ENCODE data around the gene CALML4.

CALML4 gene

DNA sequence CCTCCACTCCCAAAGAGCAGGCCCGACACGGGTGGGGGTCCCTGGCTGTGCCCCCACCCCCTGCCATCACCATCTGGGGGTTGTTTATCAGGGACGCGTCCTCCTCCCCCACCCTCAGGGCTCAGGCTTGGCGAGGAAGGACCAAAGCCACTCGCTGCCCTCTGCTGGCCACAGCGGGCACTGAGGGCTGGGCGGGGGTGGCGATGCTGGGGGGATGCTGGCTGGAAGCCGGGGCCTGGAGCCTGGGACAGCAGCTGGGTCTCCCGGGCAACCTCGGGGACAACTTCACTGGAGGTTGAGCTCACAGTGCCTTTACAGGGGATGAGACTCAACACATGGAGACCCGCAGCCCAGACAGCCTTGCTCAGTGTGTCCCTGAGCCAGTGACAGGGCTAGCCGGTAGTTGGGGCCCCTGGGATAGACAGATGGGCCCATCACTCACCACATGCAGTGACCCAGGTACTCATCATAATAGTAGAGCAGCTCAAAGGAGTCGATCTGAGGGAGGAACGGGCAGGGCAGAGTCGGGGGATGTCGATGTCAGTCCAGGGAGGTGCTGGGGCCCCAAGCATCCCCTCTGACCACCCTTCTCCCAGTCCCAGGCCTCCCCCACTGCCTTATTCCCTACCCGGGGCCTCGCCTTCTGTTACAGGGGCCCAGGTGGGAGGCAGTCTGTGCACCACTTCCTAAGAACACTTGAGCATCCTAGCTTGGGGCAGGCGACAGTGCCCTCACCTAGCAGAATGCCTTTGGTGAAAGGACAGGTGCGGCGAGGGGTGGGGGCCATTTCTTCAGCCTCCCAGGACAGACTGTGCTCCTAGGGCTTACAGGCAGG, 5.9 kb upstream of the CALML4 start:
- H3K4ac ChIP-seq (ENCODE audit: low read depth, low read length): no peak overlapping the region
- H4K8ac ChIP-seq (ENCODE audit: low read depth, low read length): no peak overlapping the region
- H3K9ac ChIP-seq (ENCODE audit: low read length): no peak overlapping the region
- H3K27ac ChIP-seq (ENCODE audit: low read depth, low read length): no peak overlapping the region
- H3K36me3 ChIP-seq (ENCODE audit: control insufficient read depth, insufficient read depth, low read length): no peaks in the 10 kb centered on the region
- no peak overlapping the region for H2BK15ac ChIP-seq (replicated peaks; ENCODE audit: low read depth)
- H2AK5ac ChIP-seq (ENCODE audit: low read length): no peak overlapping the region
- no peak overlapping the region for H3K23ac ChIP-seq (ENCODE audit: low read length)
- H3K79me2 ChIP-seq (ENCODE audit: control insufficient read depth, insufficient read depth, low read length): no peaks in the 10 kb centered on the region
- H3K27me3 ChIP-seq (ENCODE audit: insufficient read depth, low read length, poor library complexity): no peaks in the 10 kb centered on the region
- peak; percentile 74 for DNase-seq
- H3K18ac ChIP-seq (ENCODE audit: low read length): no peak overlapping the region
- H3K79me1 ChIP-seq (ENCODE audit: low read length): peaks cover 17% of the 10 kb centered on the region
- no peak overlapping the region for H3K4me2 ChIP-seq (ENCODE audit: low read length)
- H4K5ac ChIP-seq (ENCODE audit: low read length): no peak overlapping the region
- H2BK120ac ChIP-seq (ENCODE audit: low read depth, low read length): no peak overlapping the region
- no peak overlapping the region for H2BK5ac ChIP-seq (ENCODE audit: low read length)
- H3K4me3 ChIP-seq (ENCODE audit: low read length): no peak overlapping the region
- H3K4me1 ChIP-seq (ENCODE audit: control insufficient read depth, low read depth, low read length): peaks cover 7% of the 10 kb centered on the region
- WGBS (ENCODE audit: extremely low coverage, insufficient coverage, low lambda C conversion rate): no CpG with 5 or more reads among the region's 23 CpGs
- H3K56ac ChIP-seq (ENCODE audit: low read length): no peak overlapping the region

DNA sequence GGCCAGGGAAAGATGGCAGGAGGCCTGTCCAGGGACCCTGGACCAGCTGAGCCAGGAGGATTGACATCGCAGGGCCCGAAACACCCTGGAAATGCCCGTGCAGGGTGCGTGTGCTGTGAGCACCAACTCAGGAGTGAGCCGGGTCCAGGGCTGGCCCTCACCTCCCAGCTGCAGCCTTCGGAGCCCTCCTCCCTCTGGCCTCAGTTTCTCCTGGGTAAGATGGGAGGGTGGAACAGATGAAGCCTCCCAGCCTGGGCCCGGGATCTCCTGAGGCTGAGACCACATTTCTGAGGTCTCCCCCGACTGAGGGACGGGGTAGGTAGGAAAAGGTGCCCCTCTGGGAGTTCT, 5.3 kb upstream of the CALML4 start:
- no peak overlapping the region for H3K4ac ChIP-seq (ENCODE audit: low read depth, low read length)
- H3K56ac ChIP-seq (ENCODE audit: low read length): no peak overlapping the region
- H2BK5ac ChIP-seq (ENCODE audit: low read length): no peak overlapping the region
- no peak overlapping the region for H4K5ac ChIP-seq (ENCODE audit: low read length)
- H3K4me3 ChIP-seq (ENCODE audit: low read length): no peak overlapping the region
- H4K8ac ChIP-seq (ENCODE audit: low read depth, low read length): no peak overlapping the region
- H3K4me2 ChIP-seq (ENCODE audit: low read length): no peak overlapping the region
- H3K18ac ChIP-seq (ENCODE audit: low read length): no peak overlapping the region
- peaks cover 16% of the 10 kb centered on the region for H3K79me1 ChIP-seq (ENCODE audit: low read length)
- no peaks in the 10 kb centered on the region for H3K79me2 ChIP-seq (ENCODE audit: control insufficient read depth, insufficient read depth, low read length)
- H3K36me3 ChIP-seq (ENCODE audit: control insufficient read depth, insufficient read depth, low read length): no peaks in the 10 kb centered on the region
- H3K23ac ChIP-seq (ENCODE audit: low read length): no peak overlapping the region
- H2AK5ac ChIP-seq (ENCODE audit: low read length): no peak overlapping the region
- no peak overlapping the region for H2BK120ac ChIP-seq (ENCODE audit: low read depth, low read length)
- H3K4me1 ChIP-seq (ENCODE audit: control insufficient read depth, low read depth, low read length): peaks cover 10% of the 10 kb centered on the region
- WGBS (ENCODE audit: extremely low coverage, insufficient coverage, low lambda C conversion rate): no CpG with 5 or more reads among the region's 9 CpGs
- no peak overlapping the region for H3K9ac ChIP-seq (ENCODE audit: low read length)
- no peak overlapping the region for H2BK15ac ChIP-seq (replicated peaks; ENCODE audit: low read depth)
- H3K27ac ChIP-seq (ENCODE audit: low read depth, low read length): no peak overlapping the region
- DNase-seq: no peak
- H3K27me3 ChIP-seq (ENCODE audit: insufficient read depth, low read length, poor library complexity): no peaks in the 10 kb centered on the region

DNA sequence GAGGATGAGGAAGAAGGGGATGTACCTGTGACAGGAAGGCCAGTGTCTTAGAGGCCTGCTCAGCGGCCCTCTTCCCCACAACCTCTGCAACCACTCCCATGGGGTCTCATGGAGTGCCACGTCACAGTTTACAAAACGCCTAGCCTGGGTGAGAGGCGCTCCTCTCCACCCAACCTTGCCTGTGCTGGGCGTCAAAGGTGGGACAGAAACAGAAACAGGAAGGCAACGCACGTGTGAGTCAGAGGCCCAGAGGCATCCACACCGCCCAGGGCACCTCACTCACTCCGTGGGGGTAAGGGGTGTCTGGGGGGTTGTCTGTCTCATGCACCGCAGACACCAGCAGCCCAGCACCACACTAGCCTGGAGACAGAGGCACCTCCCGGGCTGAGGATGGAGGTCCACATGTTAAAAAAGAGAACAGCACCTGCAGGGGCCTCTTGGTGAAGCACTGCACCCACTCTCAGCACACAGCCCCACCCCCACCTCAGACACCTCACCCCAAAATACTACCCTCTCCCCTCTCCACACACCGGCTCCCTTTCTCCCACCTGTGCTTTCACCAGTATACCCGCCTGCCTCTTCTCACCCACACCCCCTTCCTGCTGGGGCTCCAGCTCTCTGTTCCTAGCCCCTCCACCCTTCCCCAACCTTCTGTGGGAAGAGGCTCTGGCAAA, 4.7 kb upstream of the CALML4 start:
- Histone ChIP-seq H3K4me3 (ENCODE audit: low read length) (no peak overlapping the region), H3K27ac (ENCODE audit: low read depth, low read length) (no peak overlapping the region), H3K9ac (ENCODE audit: low read length) (no peak overlapping the region), H3K79me2 (ENCODE audit: control insufficient read depth, insufficient read depth, low read length) (no peaks in the 10 kb centered on the region), H2AK5ac (ENCODE audit: low read length) (no peak overlapping the region), H3K18ac (ENCODE audit: low read length) (no peak overlapping the region), H3K36me3 (ENCODE audit: control insufficient read depth, insufficient read depth, low read length) (no peaks in the 10 kb centered on the region), H3K4me2 (ENCODE audit: low read length) (no peak overlapping the region), H3K4ac (ENCODE audit: low read depth, low read length) (no peak overlapping the region), H2BK120ac (ENCODE audit: low read depth, low read length) (no peak overlapping the region), H2BK5ac (ENCODE audit: low read length) (no peak overlapping the region), H3K27me3 (ENCODE audit: insufficient read depth, low read length, poor library complexity) (no peaks in the 10 kb centered on the region), H4K5ac (ENCODE audit: low read length) (no peak overlapping the region), H3K23ac (ENCODE audit: low read length) (no peak overlapping the region), H4K8ac (ENCODE audit: low read depth, low read length) (no peak overlapping the region), H2BK15ac (replicated peaks; ENCODE audit: low read depth) (no peak overlapping the region), H3K56ac (ENCODE audit: low read length) (no peak overlapping the region), H3K4me1 (ENCODE audit: control insufficient read depth, low read depth, low read length) (peaks cover 12% of the 10 kb centered on the region), H3K79me1 (ENCODE audit: low read length) (peaks cover 14% of the 10 kb centered on the region)
- no peak for DNase-seq
- no CpG with 5 or more reads among the region's 13 CpGs for WGBS (ENCODE audit: extremely low coverage, insufficient coverage, low lambda C conversion rate)

DNA sequence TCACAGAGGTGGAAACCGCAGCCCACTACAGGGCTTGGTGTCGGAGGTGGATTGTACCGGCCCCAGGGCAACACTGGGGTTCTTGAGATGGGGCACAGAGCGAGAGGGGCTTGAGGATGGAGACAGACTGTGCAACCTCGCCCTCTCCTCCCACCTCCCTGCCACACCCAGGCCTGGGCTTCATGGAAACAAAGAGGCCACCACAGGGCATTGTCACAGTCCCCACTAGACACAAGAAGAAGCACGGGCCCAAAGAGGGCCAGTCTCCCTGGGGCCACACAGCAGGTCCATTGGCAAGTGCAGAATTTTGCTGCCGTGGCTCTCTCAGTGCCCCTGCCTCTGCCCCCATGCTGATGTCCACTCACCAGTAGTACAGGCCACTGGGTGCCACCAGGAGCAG, 4.1 kb upstream of the CALML4 start:
- Histone ChIP-seq H2BK120ac (ENCODE audit: low read depth, low read length) (no peak overlapping the region), H3K4me2 (ENCODE audit: low read length) (no peak overlapping the region), H4K8ac (ENCODE audit: low read depth, low read length) (no peak overlapping the region), H2BK15ac (replicated peaks; ENCODE audit: low read depth) (no peak overlapping the region), H3K79me1 (ENCODE audit: low read length) (peaks cover 14% of the 10 kb centered on the region), H3K18ac (ENCODE audit: low read length) (no peak overlapping the region), H3K56ac (ENCODE audit: low read length) (no peak overlapping the region), H4K5ac (ENCODE audit: low read length) (no peak overlapping the region), H3K27me3 (ENCODE audit: insufficient read depth, low read length, poor library complexity) (no peaks in the 10 kb centered on the region), H3K79me2 (ENCODE audit: control insufficient read depth, insufficient read depth, low read length) (no peaks in the 10 kb centered on the region), H2AK5ac (ENCODE audit: low read length) (no peak overlapping the region), H2BK5ac (ENCODE audit: low read length) (no peak overlapping the region), H3K23ac (ENCODE audit: low read length) (no peak overlapping the region), H3K36me3 (ENCODE audit: control insufficient read depth, insufficient read depth, low read length) (no peaks in the 10 kb centered on the region), H3K4me1 (ENCODE audit: control insufficient read depth, low read depth, low read length) (peaks cover 12% of the 10 kb centered on the region), H3K9ac (ENCODE audit: low read length) (no peak overlapping the region), H3K27ac (ENCODE audit: low read depth, low read length) (no peak overlapping the region), H3K4me3 (ENCODE audit: low read length) (no peak overlapping the region), H3K4ac (ENCODE audit: low read depth, low read length) (no peak overlapping the region)
- WGBS (ENCODE audit: extremely low coverage, insufficient coverage, low lambda C conversion rate): no CpG with 5 or more reads among the region's 7 CpGs
- DNase-seq: no peak

DNA sequence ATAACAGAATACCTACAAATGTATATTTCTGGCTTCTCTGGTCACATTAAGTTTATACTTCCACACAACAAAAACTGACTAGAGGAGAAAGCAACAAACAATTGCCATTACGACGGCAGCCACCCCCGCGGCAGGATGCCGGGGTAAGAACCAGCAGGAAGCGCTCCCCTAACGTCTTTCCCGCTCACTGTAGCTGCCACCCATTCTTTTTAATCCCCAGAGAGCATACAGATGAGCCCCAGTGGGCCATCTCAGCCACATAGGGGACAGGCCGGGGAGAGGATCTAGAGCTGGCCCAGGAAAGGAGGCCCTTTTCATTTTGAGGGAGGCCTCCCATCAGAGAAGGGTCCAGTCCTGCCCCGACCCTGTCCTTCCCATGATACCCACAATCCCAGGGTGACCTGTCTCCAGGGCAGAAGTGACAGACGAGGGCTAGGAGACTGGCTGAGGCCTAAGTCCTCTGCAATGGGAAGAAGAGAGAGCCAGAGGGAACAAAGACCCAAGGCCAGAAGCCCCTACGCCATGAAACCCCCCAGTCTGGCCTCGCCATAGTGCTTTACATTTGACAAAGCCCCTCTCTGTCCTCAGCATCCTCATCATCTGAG, 3.6 kb upstream of the CALML4 start:
- H3K4me2 ChIP-seq (ENCODE audit: low read length): no peak overlapping the region
- H3K79me2 ChIP-seq (ENCODE audit: control insufficient read depth, insufficient read depth, low read length): no peaks in the 10 kb centered on the region
- H3K27me3 ChIP-seq (ENCODE audit: insufficient read depth, low read length, poor library complexity): no peaks in the 10 kb centered on the region
- H3K9ac ChIP-seq (ENCODE audit: low read length): no peak overlapping the region
- H2BK120ac ChIP-seq (ENCODE audit: low read depth, low read length): no peak overlapping the region
- WGBS (ENCODE audit: extremely low coverage, insufficient coverage, low lambda C conversion rate): no CpG with 5 or more reads among the region's 13 CpGs
- H2BK5ac ChIP-seq (ENCODE audit: low read length): no peak overlapping the region
- H2AK5ac ChIP-seq (ENCODE audit: low read length): no peak overlapping the region
- H3K27ac ChIP-seq (ENCODE audit: low read depth, low read length): no peak overlapping the region
- peaks cover 13% of the 10 kb centered on the region for H3K79me1 ChIP-seq (ENCODE audit: low read length)
- no peak overlapping the region for H3K23ac ChIP-seq (ENCODE audit: low read length)
- no peaks in the 10 kb centered on the region for H3K36me3 ChIP-seq (ENCODE audit: control insufficient read depth, insufficient read depth, low read length)
- no peak overlapping the region for H4K5ac ChIP-seq (ENCODE audit: low read length)
- no peak overlapping the region for H4K8ac ChIP-seq (ENCODE audit: low read depth, low read length)
- no peak overlapping the region for H3K4me3 ChIP-seq (ENCODE audit: low read length)
- no peak overlapping the region for H3K4ac ChIP-seq (ENCODE audit: low read depth, low read length)
- DNase-seq: no peak
- H3K4me1 ChIP-seq (ENCODE audit: control insufficient read depth, low read depth, low read length): peaks cover 12% of the 10 kb centered on the region
- no peak overlapping the region for H3K18ac ChIP-seq (ENCODE audit: low read length)
- H2BK15ac ChIP-seq (replicated peaks; ENCODE audit: low read depth): no peak overlapping the region
- H3K56ac ChIP-seq (ENCODE audit: low read length): no peak overlapping the region

Data from mesendoderm (in vitro differentiated cells).